ENCODE data around the gene TCTN3.
"Not testable (repeated sequence)": the region's sequence is repeated elsewhere in the genome, so short reads cannot be mapped to it uniquely, and the experiment has no call there.

DNA sequence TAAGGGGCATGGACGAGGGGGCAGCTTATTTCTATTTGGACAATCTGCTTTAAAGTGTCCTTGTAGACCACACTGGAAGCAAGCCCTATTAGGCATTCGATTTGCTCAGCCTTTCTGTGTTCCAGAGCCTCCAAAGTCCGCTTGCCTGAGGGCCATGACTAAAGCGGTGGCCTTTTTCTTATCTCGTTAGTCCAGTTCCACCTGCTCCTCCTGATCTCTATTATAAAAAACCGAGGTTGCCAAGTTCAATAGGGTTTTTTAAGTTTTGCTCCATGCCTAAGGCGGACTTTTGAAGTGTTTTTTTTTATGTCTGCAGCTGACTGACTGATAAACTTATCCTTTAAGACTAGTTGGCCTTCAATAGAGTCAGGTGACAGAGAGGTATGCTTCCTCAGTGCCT, 27.0 kb upstream of the TCTN3 start:
- not testable (repeated sequence) for TF ChIP-seq PPARA (CRISPR knock-in tag; IDR thresholded peaks at IDR 0.05; ENCODE audit: borderline replicate concordance)
- TF ChIP-seq, protein P1, sequence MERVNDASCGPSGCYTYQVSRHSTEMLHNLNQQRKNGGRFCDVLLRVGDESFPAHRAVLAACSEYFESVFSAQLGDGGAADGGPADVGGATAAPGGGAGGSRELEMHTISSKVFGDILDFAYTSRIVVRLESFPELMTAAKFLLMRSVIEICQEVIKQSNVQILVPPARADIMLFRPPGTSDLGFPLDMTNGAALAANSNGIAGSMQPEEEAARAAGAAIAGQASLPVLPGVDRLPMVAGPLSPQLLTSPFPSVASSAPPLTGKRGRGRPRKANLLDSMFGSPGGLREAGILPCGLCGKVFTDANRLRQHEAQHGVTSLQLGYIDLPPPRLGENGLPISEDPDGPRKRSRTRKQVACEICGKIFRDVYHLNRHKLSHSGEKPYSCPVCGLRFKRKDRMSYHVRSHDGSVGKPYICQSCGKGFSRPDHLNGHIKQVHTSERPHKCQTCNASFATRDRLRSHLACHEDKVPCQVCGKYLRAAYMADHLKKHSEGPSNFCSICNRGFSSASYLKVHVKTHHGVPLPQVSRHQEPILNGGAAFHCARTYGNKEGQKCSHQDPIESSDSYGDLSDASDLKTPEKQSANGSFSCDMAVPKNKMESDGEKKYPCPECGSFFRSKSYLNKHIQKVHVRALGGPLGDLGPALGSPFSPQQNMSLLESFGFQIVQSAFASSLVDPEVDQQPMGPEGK (CRISPR knock-in tag; IDR thresholded peaks at IDR 0.05; ENCODE audit: borderline replicate concordance) = not testable (repeated sequence)

Data from SK-N-SH treated with all-trans-retinoic acid at 6 μM for 48 hours (cell line).